GM06990 (cell line): Measurements from ENCODE around the gene PRLR.
A peak's percentile ranks its signal among the peaks of the same experiment; 100 is the strongest.

Source experiments
- DNase-seq: peaks from one replicate; pipeline ENCODE4 v3.0.0-alpha.2; 2011; ENCODE audit not compliant: insufficient read length; ENCODE audit errors: extremely low read depth
- H3K27me3 ChIP-seq: replicated peaks from 2 replicates; pipeline ENCODE4 v1.6.0; 2011; ENCODE audit warnings: low read length; ENCODE audit not compliant: control insufficient read depth, insufficient read depth
- H3K36me3 ChIP-seq: 2 replicates; pipeline ENCODE4 v1.5.1; 2011; ENCODE audit warnings: low read length; ENCODE audit not compliant: control insufficient read depth, insufficient read depth
- H3K4me3 ChIP-seq: replicated peaks from 2 replicates; pipeline ENCODE4 v1.5.1; 2011; ENCODE audit warnings: low read depth, mild to moderate bottlenecking, control low read depth, low read length
- TF ChIP-seq, protein P1 (sequence below): IDR thresholded peaks from 2 replicates; pipeline ENCODE4 v1.5.1; 2011; ENCODE audit warnings: low read length, control low read depth, mild to moderate bottlenecking, inconsistent platforms; ENCODE audit not compliant: insufficient read depth, poor library complexity, severe bottlenecking

Gene PRLR

DNA sequence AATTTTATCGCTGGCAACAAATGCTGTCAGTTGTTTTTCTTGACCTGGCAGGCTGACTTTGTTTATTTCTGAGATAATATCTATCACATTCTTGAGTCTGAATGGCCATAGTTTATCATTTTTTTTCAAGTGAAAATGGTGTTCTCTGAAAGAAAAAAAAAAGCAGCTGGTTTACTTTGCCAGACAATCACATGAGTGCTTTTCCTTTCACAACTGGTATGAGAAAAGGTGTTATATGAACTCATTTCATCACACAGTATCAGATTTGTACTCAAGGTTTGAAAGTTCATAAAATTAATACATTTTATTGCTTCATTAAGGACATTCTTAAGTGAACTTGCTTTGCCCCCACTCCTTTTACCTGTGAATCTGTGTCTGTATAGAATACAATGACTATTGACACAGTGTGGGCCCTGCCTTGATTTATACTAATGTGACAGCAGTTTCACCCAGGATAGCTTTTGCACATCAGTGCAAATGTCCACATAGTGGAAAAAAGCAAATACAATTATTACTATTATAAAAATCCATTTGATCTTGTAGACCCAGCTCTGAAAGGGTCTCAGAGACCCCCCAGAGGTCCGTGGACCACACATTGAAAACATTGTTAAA, 33.1 kb upstream of the PRLR start:
- H3K4me3 ChIP-seq = no peak overlapping the region
- TF ChIP-seq, protein P1, sequence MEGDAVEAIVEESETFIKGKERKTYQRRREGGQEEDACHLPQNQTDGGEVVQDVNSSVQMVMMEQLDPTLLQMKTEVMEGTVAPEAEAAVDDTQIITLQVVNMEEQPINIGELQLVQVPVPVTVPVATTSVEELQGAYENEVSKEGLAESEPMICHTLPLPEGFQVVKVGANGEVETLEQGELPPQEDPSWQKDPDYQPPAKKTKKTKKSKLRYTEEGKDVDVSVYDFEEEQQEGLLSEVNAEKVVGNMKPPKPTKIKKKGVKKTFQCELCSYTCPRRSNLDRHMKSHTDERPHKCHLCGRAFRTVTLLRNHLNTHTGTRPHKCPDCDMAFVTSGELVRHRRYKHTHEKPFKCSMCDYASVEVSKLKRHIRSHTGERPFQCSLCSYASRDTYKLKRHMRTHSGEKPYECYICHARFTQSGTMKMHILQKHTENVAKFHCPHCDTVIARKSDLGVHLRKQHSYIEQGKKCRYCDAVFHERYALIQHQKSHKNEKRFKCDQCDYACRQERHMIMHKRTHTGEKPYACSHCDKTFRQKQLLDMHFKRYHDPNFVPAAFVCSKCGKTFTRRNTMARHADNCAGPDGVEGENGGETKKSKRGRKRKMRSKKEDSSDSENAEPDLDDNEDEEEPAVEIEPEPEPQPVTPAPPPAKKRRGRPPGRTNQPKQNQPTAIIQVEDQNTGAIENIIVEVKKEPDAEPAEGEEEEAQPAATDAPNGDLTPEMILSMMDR = no peak
- no peaks in the 10 kb centered on the region for H3K36me3 ChIP-seq
- no peaks in the 10 kb centered on the region for H3K27me3 ChIP-seq
- DNase-seq = no peak

DNA sequence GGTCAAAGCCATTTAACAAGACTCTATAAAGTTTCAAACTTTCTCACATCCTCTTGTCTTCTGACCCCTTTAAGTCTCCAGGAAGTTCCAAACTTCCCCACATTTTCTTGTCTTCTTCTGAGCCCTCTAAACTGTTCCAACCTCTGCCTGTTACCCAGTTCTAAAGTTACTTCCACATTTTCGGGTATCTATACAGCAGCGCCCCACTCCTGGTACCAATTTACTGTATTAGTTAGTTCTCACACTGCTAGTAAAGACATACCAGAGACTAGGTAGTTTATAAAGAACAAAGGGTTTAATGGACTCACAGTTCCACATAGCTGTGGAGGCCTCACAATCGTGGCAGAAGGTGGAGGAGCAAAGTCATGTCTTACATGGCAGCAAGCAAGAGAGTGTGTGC, 23.3 kb upstream of the PRLR start:
- no peaks in the 10 kb centered on the region for H3K36me3 ChIP-seq
- no peaks in the 10 kb centered on the region for H3K27me3 ChIP-seq
- no peak for DNase-seq
- TF ChIP-seq, protein P1 = no peak
- H3K4me3 ChIP-seq = no peak overlapping the region

DNA sequence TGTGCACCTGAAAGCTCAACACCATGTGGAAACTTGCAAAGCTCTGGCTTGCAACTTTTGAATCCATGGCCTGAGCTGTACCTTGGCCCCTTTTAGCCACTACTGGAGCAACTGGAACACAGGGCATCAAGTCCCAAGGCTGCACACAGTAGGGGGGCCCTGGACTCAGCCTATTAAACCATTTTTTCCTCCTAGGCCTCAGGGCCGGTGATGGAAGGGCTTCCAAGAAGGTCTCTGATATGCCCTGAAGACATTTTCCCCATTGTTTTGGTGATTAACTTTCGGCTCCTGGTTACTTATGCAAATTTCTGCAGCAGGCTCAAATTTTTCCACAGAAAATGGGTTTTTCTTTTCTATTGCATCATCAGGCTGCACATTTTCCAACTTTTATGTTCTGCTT, 22.7 kb upstream of the PRLR start:
- no peak overlapping the region for H3K4me3 ChIP-seq
- H3K36me3 ChIP-seq = no peaks in the 10 kb centered on the region
- TF ChIP-seq, protein P1 = no peak
- DNase-seq = no peak
- no peaks in the 10 kb centered on the region for H3K27me3 ChIP-seq

DNA sequence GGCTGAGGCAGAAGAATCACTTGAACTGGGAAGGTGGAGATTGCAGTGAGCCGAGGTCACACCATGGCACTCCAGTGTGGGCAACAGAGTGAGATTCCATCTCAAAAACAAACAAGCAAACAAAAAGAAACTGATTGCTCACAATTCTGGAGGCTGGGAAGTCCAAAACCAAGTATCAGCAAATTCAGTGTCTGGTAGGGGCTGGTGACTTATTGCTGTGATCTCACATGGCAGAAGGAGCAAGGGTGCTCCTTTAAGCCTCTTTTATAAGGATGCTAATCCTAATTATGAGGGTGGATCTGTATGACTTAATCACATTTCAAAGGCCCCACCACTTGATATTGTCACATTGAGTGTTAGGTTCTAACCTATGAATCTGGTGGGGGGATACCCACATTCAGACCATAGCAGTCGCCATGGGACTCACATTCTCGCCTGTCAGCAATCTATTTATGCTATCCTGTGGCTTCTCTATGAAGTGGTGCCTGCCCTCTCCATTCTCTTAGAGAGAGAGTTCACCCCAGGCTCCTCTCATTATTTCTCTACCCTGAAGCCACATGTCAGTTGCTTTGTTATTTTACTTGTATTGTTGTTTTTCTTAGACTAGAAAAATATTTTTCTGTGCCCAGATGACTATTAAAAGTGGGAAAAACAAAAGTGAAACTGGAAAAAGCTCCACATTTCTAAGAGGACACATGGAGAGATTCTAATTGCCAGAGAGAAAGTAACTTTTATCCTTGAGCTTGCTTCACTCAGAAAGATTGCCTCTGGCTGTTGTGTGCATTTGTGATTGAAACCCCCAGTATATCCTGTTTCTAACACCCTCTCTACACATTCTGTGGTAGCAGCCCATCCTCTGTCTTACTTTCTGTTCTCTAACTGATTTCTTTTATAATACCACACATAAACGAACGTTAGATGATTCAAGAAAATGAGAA, 18.8 kb upstream of the PRLR start:
- DNase-seq = no peak
- Histone ChIP-seq H3K27me3 (no peaks in the 10 kb centered on the region), H3K4me3 (no peak overlapping the region), H3K36me3 (no peaks in the 10 kb centered on the region)
- TF ChIP-seq, protein P1 = no peak

DNA sequence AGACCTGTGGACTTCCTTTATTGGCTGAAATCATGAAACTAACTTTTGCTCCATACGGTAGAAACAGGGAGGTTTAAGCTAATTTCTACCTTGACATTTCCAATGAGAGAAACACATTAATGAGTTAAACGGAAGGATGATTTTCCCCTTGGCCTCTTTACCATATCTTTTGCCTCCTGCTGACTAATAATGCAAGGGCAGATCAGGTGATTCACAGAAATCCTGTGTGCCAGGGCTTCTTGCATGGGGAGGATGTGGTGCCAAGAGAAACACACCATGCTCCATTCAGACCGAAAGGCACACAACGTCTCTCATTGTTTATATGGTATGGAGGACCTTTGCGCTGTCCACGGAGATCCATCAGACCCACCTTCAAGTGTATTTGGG, 17.4 kb upstream of the PRLR start:
- DNase-seq = peak; percentile 9
- TF ChIP-seq, protein P1 = no peak
- H3K4me3 ChIP-seq = no peak overlapping the region
- no peaks in the 10 kb centered on the region for H3K27me3 ChIP-seq
- no peaks in the 10 kb centered on the region for H3K36me3 ChIP-seq
